ENCODE measurements around the gene TBXAS1.
"Not testable (repeated sequence)": the region's sequence is repeated elsewhere in the genome, so short reads cannot be mapped to it uniquely, and the experiment has no call there.

The TBXAS1 gene

DNA sequence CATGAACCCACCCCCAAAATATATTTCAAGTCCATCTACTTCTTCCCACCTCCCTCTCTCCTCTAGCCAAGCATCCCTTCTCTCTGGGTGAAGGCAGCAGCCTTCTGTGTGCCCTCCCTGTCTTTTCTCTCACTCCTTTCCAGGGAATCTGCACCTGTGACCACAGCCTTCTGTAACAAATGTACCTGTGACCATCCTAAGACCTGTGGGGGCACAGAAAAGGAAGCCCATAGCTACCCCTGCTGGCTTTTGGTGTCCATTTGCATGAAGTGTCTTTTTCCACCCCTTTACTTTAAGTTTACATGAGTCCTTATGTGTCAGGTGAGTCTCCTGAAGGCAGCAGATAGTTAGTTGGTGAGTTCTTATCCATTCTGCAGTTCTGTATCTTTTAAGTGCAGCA is 2.0 kb upstream of the TBXAS1 start:
- DNase-seq (ENCODE audit: low spot score): no peak

- DNase-seq (ENCODE audit: low spot score): no peak
Observed at GRCh38 chr7:139828446-139828845, 618 bp upstream of the TBXAS1 start.

DNA sequence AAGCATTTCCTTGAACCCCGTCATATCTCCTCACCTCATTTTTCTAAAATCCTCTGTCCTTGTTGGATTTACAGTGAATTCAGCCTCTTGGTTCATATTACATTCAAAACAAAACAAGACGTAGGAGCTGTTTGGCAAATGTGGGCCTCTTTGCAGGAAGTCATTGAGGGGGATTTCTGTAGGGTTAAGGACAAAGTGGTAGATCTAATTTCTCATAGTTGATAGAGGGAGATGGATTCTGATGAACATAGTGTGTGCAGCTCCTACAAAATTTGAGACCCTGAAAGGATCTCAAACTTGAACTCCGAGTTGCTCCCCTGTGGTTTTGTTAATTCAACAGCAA is 682 bp downstream of the TBXAS1 start:
- DNase-seq (ENCODE audit: low spot score): no peak

DNA sequence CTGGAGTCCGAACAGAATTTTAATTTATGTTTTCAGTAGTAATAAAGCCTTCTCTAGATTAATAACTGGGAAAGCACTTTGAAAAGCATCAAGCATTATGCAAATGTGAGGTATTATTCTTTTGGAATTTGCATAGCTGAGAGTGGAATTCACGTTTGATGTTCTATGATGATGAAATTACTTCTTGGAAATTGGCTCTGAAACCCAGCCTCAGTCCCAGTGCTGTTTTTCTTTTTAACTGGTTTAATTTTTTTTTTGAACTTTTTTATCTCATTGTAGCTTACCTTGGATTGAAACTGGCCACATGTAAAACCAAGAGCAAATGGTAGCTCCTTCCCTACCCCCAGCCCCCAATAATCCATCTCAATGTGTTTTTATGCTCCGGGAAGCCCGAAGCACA is 1.2 kb downstream of the TBXAS1 start:
- no peak for DNase-seq (ENCODE audit: low spot score)

GRCh38 chr7:139830782-139831501 is 1.9 kb downstream of the TBXAS1 start:
- no peak for DNase-seq (ENCODE audit: low spot score)

GRCh38 chr7:139835848-139836247 is 6.8 kb downstream of the TBXAS1 start:
- DNase-seq (ENCODE audit: low spot score): not testable (repeated sequence)

- not testable (repeated sequence) for DNase-seq (ENCODE audit: low spot score)
Observed at GRCh38 chr7:139837291-139837690, 8.2 kb downstream of the TBXAS1 start.

DNA sequence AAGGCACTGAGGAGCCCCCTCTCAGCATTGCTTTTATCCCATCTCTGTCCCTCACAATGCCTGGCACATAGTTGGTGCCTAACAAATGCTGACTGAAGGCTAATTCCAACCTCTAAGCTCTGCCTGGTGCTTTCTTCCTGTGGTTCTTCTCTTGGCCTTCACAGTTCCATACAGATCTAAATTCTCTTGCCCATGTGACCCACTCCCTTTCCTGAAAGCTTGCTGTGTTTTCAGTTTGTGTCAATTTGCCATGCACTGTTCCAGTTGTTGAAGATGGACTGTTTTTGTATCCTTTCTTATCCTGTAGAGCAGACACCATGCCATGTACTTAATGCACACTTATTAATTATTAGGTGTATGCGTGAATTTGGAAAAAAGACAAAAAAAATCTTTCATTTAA is 9.2 kb downstream of the TBXAS1 start:
- no peak for DNase-seq (ENCODE audit: low spot score)

DNA sequence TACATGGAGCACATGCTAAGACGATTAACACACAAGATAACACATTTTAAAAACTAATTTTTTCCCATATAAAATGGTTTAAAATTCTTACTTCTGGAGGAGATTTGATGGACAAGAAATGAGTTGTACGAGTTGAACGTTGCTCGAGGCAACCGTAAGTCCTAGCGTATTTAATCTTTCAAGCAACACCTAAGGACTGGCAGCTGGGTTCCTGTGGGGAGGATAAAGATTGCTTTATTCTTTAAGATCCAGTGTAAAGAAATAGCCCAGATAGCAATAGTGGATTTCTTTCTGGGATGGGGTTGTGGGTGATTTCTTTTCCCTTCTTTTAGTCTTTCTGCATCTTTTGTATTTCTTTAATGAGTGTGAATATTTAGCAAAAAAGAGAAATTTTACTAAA is 9.8 kb downstream of the TBXAS1 start:
- no peak for DNase-seq (ENCODE audit: low spot score)

DNA sequence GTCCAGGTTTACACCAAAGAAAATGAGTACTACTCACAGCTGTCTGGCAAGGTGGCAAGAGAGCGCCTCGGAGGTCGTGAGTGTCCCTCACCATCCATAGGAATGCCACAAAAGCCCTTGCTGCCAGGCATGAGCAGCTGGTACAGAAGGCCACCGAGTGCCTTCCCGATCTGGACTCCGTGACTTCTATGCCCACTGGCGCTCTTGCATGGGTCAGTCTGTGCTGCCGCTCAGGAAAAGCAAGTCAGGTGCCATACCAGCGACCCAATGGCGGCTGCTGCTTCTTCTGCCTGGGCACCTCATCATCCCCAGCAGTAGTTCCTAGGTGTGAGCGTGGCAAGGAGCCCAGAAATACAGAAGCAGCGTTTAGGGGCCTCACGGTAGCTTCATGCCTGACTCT is 11.7 kb downstream of the TBXAS1 start:
- no peak for DNase-seq (ENCODE audit: low spot score)

GRCh38 chr7:139842401-139843210 is 13.5 kb downstream of the TBXAS1 start:
- DNase-seq (ENCODE audit: low spot score): no peak

- DNase-seq (ENCODE audit: low spot score): not testable (repeated sequence)
Observed at GRCh38 chr7:139843211-139843537, 14.1 kb downstream of the TBXAS1 start.

GRCh38 chr7:139844779-139845442 is 15.8 kb downstream of the TBXAS1 start:
- no peak for DNase-seq (ENCODE audit: low spot score)

DNA sequence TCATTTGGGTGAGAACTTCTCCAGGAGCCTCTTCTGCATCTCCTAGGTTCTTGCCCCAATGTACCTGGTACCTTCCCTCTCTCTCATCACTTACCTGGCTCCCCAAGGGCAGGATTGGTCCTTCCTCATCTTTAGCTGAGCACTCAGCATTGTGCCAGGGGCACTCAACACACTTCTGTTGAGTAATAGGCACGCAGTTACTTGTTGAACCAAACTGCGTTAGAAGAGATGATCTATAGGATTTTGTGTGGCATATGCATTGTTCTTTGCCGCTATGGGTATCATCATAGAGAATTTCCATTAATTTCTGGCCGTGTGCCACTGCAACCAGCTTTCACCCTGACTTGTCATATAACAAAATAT is 16.4 kb downstream of the TBXAS1 start:
- no peak for DNase-seq (ENCODE audit: low spot score)

DNA sequence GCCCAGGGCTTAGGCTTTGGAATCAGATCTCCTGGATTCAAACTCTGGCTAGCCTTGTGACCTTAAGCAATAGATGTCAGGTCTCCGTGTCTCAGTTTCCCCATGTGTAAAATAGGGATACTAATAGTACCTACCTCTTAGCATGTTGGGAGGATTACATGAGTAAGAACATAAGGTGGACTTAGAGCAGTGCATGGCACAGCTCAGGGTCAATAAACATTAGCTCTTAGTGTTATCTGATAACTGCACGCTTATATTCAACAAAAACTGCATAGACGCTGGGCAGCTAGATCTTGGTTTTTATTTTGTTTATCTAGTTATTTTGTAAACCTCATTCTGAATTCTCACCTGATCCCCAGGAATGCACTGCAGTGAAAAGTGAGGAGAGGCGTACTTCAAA is 17.2 kb downstream of the TBXAS1 start:
- DNase-seq (ENCODE audit: low spot score): no peak

DNA sequence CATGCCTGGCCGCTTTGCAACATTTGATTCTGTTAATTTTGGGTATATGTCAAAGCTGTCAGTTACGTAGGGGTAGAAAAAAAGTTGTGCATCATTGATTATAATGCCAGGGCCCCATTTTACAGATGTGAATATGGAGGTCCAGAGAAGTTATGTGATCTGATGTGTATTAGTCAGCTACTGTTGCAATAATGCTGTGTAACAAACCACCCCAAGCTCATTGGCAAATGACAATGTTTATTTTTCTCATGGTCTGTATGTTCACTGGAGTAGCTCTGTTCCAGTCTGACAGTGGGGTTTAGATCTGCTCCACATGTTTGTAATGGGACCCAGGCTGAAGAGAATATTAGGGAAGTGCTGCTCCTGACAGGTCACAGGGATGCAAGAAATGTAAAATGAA is 19.2 kb downstream of the TBXAS1 start:
- DNase-seq (ENCODE audit: low spot score): no peak

DNA sequence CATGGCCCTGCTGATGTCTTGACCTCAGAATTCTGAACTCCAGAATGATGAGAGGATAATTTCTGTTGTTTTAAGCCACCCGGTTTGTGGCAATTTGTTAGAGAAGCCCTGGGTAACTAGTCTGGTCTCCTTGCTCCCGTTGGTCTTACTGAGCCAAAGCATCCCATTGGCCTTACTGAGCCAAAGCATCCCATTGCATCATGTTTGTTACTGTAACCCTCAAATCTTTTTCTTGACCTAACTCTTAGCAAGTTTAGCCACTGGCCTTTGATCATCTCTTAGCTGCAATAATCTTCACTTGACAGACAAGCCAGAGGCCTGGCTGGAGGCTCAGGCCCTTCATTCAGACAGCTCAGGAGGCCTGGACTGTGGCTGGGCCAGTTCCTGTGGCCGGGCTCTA is 21.8 kb downstream of the TBXAS1 start:
- no peak for DNase-seq (ENCODE audit: low spot score)

DNA sequence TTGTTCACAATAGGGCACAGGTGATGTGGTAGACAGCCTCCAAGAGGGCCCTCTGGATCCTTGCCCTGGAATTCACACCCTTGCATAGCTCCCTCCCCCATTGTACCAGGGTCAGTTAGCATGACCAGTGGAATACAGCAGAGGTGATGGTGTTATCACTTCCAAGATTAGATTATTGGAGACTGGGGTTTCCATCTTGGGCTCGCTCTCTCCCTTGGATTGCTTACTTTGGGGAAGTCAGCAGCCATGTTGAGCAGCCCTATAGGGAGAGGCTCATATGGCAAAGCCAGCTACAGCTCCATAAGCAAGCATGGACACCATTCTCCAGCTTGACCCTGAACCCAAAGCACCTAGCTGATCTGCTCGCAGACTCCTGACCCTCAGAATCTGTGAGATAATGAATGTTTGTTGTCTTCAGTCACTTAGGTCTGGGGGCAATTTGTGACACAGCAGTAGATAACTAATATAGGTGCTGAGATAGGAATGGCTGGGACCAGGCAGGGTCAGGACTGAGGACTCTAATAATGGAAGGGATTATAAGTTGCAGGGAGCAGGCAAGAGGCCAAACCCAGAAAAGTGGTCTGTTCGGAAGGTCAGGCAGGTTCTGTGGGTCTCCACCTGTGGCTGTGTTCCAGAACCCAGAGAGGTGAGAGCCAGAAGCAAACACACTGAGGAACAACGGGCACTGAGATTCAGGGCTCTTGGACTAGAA is 22.9 kb downstream of the TBXAS1 start:
- no peak for DNase-seq (ENCODE audit: low spot score)

GRCh38 chr7:139852482-139852845 is 23.4 kb downstream of the TBXAS1 start:
- no peak for DNase-seq (ENCODE audit: low spot score)

DNA sequence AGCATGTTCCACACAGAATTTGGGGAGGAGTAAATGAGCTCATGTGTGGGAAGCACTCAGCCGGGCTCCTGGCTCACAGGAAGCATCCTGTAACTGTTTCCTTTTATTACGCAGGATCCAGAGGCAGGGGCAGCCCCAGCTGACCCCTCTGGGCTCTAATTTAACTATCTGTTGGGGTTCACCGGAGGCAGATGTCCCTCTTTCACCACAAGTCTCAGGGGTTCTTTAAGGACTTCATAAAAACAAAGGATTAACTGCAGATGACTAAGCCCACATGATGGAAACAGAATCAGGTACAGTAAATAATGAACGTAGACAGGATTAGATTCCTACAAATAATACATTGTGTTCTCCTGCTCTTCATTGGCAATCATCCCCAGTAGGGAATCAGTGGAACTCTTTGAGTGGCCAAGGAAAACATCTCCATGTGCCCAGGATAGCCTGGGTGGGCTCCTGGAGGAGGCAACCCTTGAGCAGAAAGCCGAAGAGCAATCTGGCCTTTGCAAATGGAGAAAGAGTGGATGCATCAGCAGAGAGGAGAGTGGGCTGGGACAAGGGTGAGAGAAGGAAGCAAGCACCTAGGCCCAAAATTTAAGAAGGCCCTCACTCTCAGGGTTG is 24.6 kb downstream of the TBXAS1 start:
- DNase-seq (ENCODE audit: low spot score): no peak

GRCh38 chr7:139854124-139854511 is 25.1 kb downstream of the TBXAS1 start:
- DNase-seq (ENCODE audit: low spot score): no peak

DNA sequence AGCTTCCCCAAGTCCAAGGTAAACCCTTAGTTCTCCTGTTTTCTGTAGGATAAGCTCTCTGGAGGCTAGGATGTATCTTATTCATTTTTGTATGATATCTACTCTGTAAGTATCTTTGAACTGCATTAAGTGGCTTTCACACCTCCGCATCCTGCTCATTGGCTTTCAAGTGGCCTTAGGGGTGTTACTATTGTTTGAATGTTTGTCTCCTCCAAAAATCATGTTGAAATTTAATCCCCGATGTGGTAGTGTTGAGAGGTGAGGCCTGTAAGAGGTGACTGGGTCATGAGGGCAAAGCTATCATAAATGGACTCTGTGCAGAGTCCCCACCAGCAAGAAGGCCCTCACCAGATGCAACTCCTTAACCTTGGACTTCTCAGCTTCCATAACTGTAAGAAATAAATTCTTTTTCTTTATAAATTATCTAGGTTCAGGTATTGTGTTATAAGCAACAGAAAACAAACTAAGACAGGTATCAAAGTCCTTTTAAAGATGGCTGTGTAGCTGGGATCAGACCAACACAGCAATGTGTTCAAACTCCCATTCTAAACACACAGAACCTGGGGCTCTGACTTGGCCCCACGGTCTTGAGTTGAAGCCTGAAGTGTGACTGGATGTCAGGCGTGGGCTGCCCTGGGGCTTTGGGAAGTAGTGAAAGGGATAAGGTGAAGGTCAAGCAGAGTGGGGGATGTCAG is 25.9 kb downstream of the TBXAS1 start:
- DNase-seq (ENCODE audit: low spot score): no peak

Measured in NAMALWA (cell line).